ENCODE data around the gene RBP4.

- TF ChIP-seq ZNF274 (IDR thresholded peaks at IDR 0.05; ENCODE audit: low read depth, low read length) (no peak), SUZ12 (IDR thresholded peaks at IDR 0.05; ENCODE audit: extremely low read depth, insufficient read depth, insufficient read length) (no peak), YY1 (IDR thresholded peaks at IDR 0.05; ENCODE audit: insufficient read depth, insufficient read length) (no peak)
These were observed 5.5 kb downstream of the RBP4 start for GRCh38 chr10:93595378-93596161.

All from NT2/D1 (cell line).